H1 (cell line): ENCODE data around the gene AQP4. TPM values are rescaled to one million over a fixed set of nuclear protein-coding genes. Genes with fewer than 3 reads are reported as not detected.

ENCODE experiments used
- CTCF ChIA-PET: fragments of 300-600 bp; sonication (Branson Sonifier 250); formaldehyde crosslinking; loops from one replicate; lab custom pipeline; 2021; ENCODE audit not compliant: partially characterized antibody; lab: Charles Lee
- POLR2A ChIA-PET: fragments of 300-600 bp; sonication (Branson Sonifier 250); formaldehyde crosslinking; loops from one replicate; lab custom pipeline; 2021; ENCODE audit warnings: inconsistent platforms; ENCODE audit not compliant: partially characterized antibody; lab: Charles Lee
- DNase-seq, 2 experiments: peaks; one replicate each; pipeline versions ENCODE4 v3.0.0 to v3.0.0-alpha.2; 2010 to 2022; ENCODE audit warnings: low spot score in 2 of 2, low read depth in 1 of 2, mixed read lengths in 1 of 2
- FAIRE-seq: peaks from 2 replicates; lab custom pipeline; 2011; peaks lifted over from hg19 to GRCh38; lab: Jason Lieb, UNC
- H2AFZ ChIP-seq: 2 replicates; pipeline ENCODE4 v1.8.1; 2012; ENCODE audit warnings: low read length, inconsistent platforms
- H2AK5ac ChIP-seq: 2 replicates; pipeline ENCODE4 v1.6.1; 2013; ENCODE audit warnings: low read depth, low read length
- H2BK120ac ChIP-seq: replicated peaks from 2 replicates; pipeline ENCODE3; 2013; ENCODE audit warnings: low read depth, low read length, inconsistent platforms
- H2BK12ac ChIP-seq: 2 replicates; pipeline ENCODE4 v1.6.1; 2013; ENCODE audit warnings: low read depth, low read length
- H2BK15ac ChIP-seq: 2 replicates; pipeline ENCODE4 v1.6.1; 2013; ENCODE audit warnings: low read length
- H2BK20ac ChIP-seq: 2 replicates; pipeline ENCODE4 v1.6.1; 2013; ENCODE audit warnings: low read length
- H2BK5ac ChIP-seq: 2 replicates; pipeline ENCODE4 v1.6.1; 2013; ENCODE audit warnings: low read depth, low read length
- H3K14ac ChIP-seq: 2 replicates; pipeline ENCODE4 v1.6.1; 2013; ENCODE audit warnings: inconsistent platforms; ENCODE audit not compliant: insufficient read length
- H3K18ac ChIP-seq: 2 replicates; pipeline ENCODE4 v1.6.1; 2013; ENCODE audit warnings: low read length; ENCODE audit errors: extremely low read depth
- H3K23ac ChIP-seq: 2 replicates; pipeline ENCODE4 v1.6.1; 2013; ENCODE audit warnings: inconsistent platforms; ENCODE audit not compliant: insufficient read length
- H3K23me2 ChIP-seq: 2 replicates; pipeline ENCODE4 v1.6.1; 2013; ENCODE audit warnings: low read depth, low read length
- H3K27ac ChIP-seq: 2 replicates; pipeline ENCODE4 v1.6.1; 2011; ENCODE audit warnings: low read depth, low read length, inconsistent platforms
- H3K27me3 ChIP-seq, 4 experiments: replicated peaks in 1 of 4; 1 replicate in 1 of 4; 2 replicates in 3 of 4; pipeline versions ENCODE4 v1.6.1 to v1.8.1; 2011 to 2013; ENCODE audit warnings: low read length in 3 of 4, mild to moderate bottlenecking in 3 of 4, inconsistent platforms in 2 of 4, mixed read lengths in 2 of 4, moderate library complexity in 1 of 4; ENCODE audit not compliant: control insufficient read depth in 3 of 4, insufficient read depth in 3 of 4; ENCODE audit errors: extremely low read depth in 1 of 4
- H3K36me3 ChIP-seq, 4 experiments: 2 replicates each; pipeline versions ENCODE4 v1.6.1 to v1.8.1; 2011 to 2013; ENCODE audit warnings: mild to moderate bottlenecking in 4 of 4, low read length in 3 of 4, moderate library complexity in 2 of 4, control low read depth in 1 of 4, inconsistent platforms in 1 of 4; ENCODE audit not compliant: insufficient read depth in 4 of 4, control insufficient read depth in 2 of 4
- H3K4ac ChIP-seq: replicated peaks from 2 replicates; pipeline ENCODE3; 2013; ENCODE audit warnings: low read length, low read depth, mixed read lengths, inconsistent platforms; ENCODE audit not compliant: insufficient read length
- H3K4me1 ChIP-seq, 4 experiments: replicated peaks in 1 of 4; 1 replicate in 1 of 4; 2 replicates in 3 of 4; pipeline versions ENCODE4 v1.6.1 to v1.8.1; 2011 to 2013; ENCODE audit warnings: low read length in 3 of 4, inconsistent platforms in 2 of 4, mixed read lengths in 1 of 4; ENCODE audit not compliant: insufficient read depth in 4 of 4, control insufficient read depth in 3 of 4
- H3K4me2 ChIP-seq, 2 experiments: 2 replicates each; pipeline versions ENCODE4 v1.6.1 to v1.8.1; 2011 to 2013; ENCODE audit warnings: low read depth in 2 of 2, low read length in 2 of 2, control low read depth in 1 of 2, inconsistent platforms in 1 of 2, mild to moderate bottlenecking in 1 of 2; ENCODE audit not compliant: insufficient read depth in 1 of 2
- H3K4me3 ChIP-seq, 4 experiments: fragments of 200-600, 300-600 bp in 1 of 4; sonication (generic), shearing (Covaris generic), sonication (Bioruptor Twin) in 1 of 4; 2 replicates each; pipeline versions ENCODE4 v1.5.1 to v1.8.1; 2011 to 2016; ENCODE audit warnings: low read length in 4 of 4, low read depth in 3 of 4, control low read depth in 2 of 4, inconsistent platforms in 2 of 4, mild to moderate bottlenecking in 2 of 4, mixed read lengths in 1 of 4, moderate library complexity in 1 of 4; ENCODE audit not compliant: insufficient read depth in 2 of 4; ENCODE audit errors: extremely low read depth in 1 of 4
- H3K56ac ChIP-seq: replicated peaks from 2 replicates; pipeline ENCODE3; 2013; ENCODE audit warnings: low read depth, mild to moderate bottlenecking, mixed read lengths, low read length, inconsistent platforms; ENCODE audit not compliant: insufficient read length
- H3K79me1 ChIP-seq: 2 replicates; pipeline ENCODE4 v1.6.1; 2013; ENCODE audit warnings: low read depth, low read length, control low read depth
- H3K79me2 ChIP-seq, 2 experiments: 2 replicates each; pipeline versions ENCODE4 v1.6.1 to v1.8.1; 2012 to 2013; ENCODE audit warnings: low read length in 2 of 2, mild to moderate bottlenecking in 2 of 2, inconsistent platforms in 1 of 2; ENCODE audit not compliant: insufficient read depth in 2 of 2, control insufficient read depth in 1 of 2
- H3K9ac ChIP-seq, 4 experiments: replicated peaks in 1 of 4; 1 replicate in 1 of 4; 2 replicates in 3 of 4; pipeline versions ENCODE4 v1.6.1 to v1.8.1; 2011 to 2013; ENCODE audit warnings: low read depth in 3 of 4, low read length in 3 of 4, control low read depth in 2 of 4, mild to moderate bottlenecking in 2 of 4, moderate library complexity in 2 of 4, inconsistent platforms in 1 of 4; ENCODE audit errors: extremely low read depth in 1 of 4
- H3K9me3 ChIP-seq, 2 experiments: 2 replicates each; pipeline versions ENCODE4 v1.6.1 to v1.8.1; 2012 to 2013; ENCODE audit warnings: mild to moderate bottlenecking in 2 of 2, moderate library complexity in 2 of 2, control low read depth in 1 of 2, inconsistent platforms in 1 of 2, low read depth in 1 of 2, low read length in 1 of 2, mixed read lengths in 1 of 2; ENCODE audit not compliant: insufficient read depth in 2 of 2
- H4K20me1 ChIP-seq, 2 experiments: replicated peaks in 1 of 2; 2 replicates each; pipeline versions ENCODE3 to v1.8.1; 2011 to 2013; ENCODE audit warnings: inconsistent platforms in 2 of 2, low read length in 2 of 2, mild to moderate bottlenecking in 1 of 2; ENCODE audit not compliant: insufficient read depth in 2 of 2, control insufficient read depth in 1 of 2
- H4K5ac ChIP-seq: 2 replicates; pipeline ENCODE4 v1.6.1; 2013; ENCODE audit warnings: low read length, low read depth, mixed read lengths, inconsistent platforms; ENCODE audit not compliant: insufficient read length
- H4K8ac ChIP-seq: 2 replicates; pipeline ENCODE4 v1.8.0; 2013; ENCODE audit warnings: mild to moderate bottlenecking, moderate library complexity, low read length, inconsistent platforms; ENCODE audit not compliant: insufficient read depth; ENCODE audit errors: extremely low read depth
- H4K91ac ChIP-seq: replicated peaks from 2 replicates; pipeline ENCODE3; 2013; ENCODE audit warnings: low read length, mixed read lengths, inconsistent platforms; ENCODE audit not compliant: insufficient read length
- BACH1 ChIP-seq: IDR thresholded peaks from 2 replicates; pipeline ENCODE4 v1.6.1; 2012; ENCODE audit warnings: low read length, improper control_type of control experiment
- CBX5 ChIP-seq: fragments of 300-800, 300-1000 bp; sonication (generic); IDR thresholded peaks from 2 replicates; pipeline ENCODE4 v1.7.1; 2016; ENCODE audit warnings: antibody characterized with exemption, low read length, low read depth
- GABPA ChIP-seq: IDR thresholded peaks from 2 replicates; pipeline ENCODE4 v1.6.1; 2011; ENCODE audit warnings: mild to moderate bottlenecking, low read length, moderate library complexity, borderline replicate concordance; ENCODE audit not compliant: insufficient read depth
- KDM5A ChIP-seq: fragments of 200-600 bp; IDR thresholded peaks from 2 replicates; pipeline ENCODE4 v1.7.1; 2012; ENCODE audit warnings: mild to moderate bottlenecking, low read length, inconsistent platforms, mixed read lengths
- MAFK ChIP-seq: IDR thresholded peaks from 2 replicates; pipeline ENCODE4 v1.6.1; 2012; ENCODE audit warnings: low read depth, mild to moderate bottlenecking, improper control_type of control experiment, low read length
- RAD21 ChIP-seq, 2 experiments: IDR thresholded peaks in 1 of 2; conservative IDR thresholded peaks in 1 of 2; 2 replicates each; pipeline ENCODE4 v1.6.1; 2011; ENCODE audit warnings: low read depth in 2 of 2, low read length in 2 of 2, improper control_type of control experiment in 1 of 2, inconsistent platforms in 1 of 2, mild to moderate bottlenecking in 1 of 2, moderate library complexity in 1 of 2
- RBBP5 ChIP-seq: IDR thresholded peaks from 2 replicates; pipeline ENCODE4 v1.7.1; 2012; ENCODE audit warnings: low read depth, mild to moderate bottlenecking, inconsistent platforms, low read length, moderate library complexity, borderline replicate concordance
- RNF2 ChIP-seq: fragments of 200-900, 300-1000 bp; sonication (generic); IDR thresholded peaks from 2 replicates; pipeline ENCODE4 v1.7.1; 2016; ENCODE audit warnings: borderline replicate concordance, low read depth, mild to moderate bottlenecking, antibody characterized with exemption, low read length; ENCODE audit not compliant: poor library complexity, severe bottlenecking; ENCODE audit errors: missing control alignments
- SIRT6 ChIP-seq: IDR thresholded peaks from one replicate; pipeline ENCODE4 v1.7.1; 2012; ENCODE audit warnings: low read length, inconsistent platforms
- TEAD4 ChIP-seq: IDR thresholded peaks from 2 replicates; pipeline ENCODE4 v1.6.1; 2012; ENCODE audit warnings: low read depth, low read length, inconsistent platforms, mixed read lengths
- USF2 ChIP-seq: IDR thresholded peaks from 2 replicates; pipeline ENCODE4 v1.6.1; 2011; ENCODE audit warnings: low read length, improper control_type of control experiment
- WGBS, 2 experiments: shearing (Covaris generic) in 1 of 2; methylation state at CpG; one replicate each; pipeline versions ENCODE4 v1.1.6 to v1.1.7; 2013 to 2015; ENCODE audit warnings: low lambda C conversion rate in 2 of 2, mixed read lengths in 2 of 2, inconsistent platforms in 1 of 2, low coverage in 1 of 2, missing lambda C conversion rate in 1 of 2; ENCODE audit not compliant: insufficient replicate concordance in 2 of 2, insufficient coverage in 1 of 2, insufficient read length in 1 of 2; ENCODE audit errors: extremely low coverage in 1 of 2, missing lambda C conversion rate in 1 of 2; 5-methylcytosine and 5-hydroxymethylcytosine counted together
- polyA plus RNA-seq, 7 experiments: library from polyadenylated mRNA; depleted of rRNA in 3 of 7; stranded (reverse) in 5 of 7; unstranded in 2 of 7; fragments of >200 nt in 5 of 7; fragments of 200-250 nt in 2 of 7; gene quantifications; 1 replicate in 5 of 7; 2 replicates in 1 of 7; 4 replicates in 1 of 7; pipeline versions ENCODE4 v1.2.1 to v1.2.3, GENCODE V29; 2011 to 2013; ENCODE audit warnings: missing spikeins in 2 of 7, mixed read lengths in 2 of 7
- total RNA-seq: library from RNA; stranded (reverse); fragmentation: NEBNext Ultra II Directional; extraction: Animal tissue kit (Norgen Biotek cat#: 25700); gene quantifications from 2 replicates; pipeline ENCODE4 v1.2.1, GENCODE V29; 2021
- TF ChIP-seq, protein P1 (sequence below): IDR thresholded peaks from 2 replicates; pipeline ENCODE4 v1.6.1; 2011; ENCODE audit warnings: low read depth, mild to moderate bottlenecking, low read length; ENCODE audit not compliant: insufficient read depth

The AQP4 gene
- total and polyA plus RNA-seq, 2 of the 8 experiments (the other 6 are each of a cell fraction or from before 2014, with no cell fraction given), result 2.2 to 2.8 TPM

DNA sequence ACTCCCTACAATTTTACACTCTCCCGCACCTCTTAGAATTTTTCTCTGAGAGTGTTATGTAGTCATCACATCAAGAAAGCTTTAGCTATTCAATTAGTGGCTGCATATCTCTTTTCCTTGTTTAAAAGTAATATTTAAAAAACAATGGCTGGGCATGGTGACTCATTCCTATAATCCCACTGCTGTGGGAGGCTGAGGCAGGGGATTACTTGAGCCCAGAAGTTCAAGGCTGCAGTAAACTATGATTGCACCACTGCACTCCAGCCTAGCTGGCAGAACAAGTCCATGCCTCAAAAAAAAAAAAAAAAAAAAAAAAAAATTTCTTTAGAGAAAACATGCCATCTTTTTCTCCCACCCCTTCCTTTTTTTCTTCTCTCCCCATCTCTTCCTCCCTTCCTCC lies 44.3 kb downstream of the AQP4 start:
- Histone ChIP-seq H3K9ac (no peak overlapping the region), H3K14ac (no peak overlapping the region), H4K5ac (no peak overlapping the region), H3K27me3 (no peaks in the 10 kb centered on the region), H3K23ac (no peak overlapping the region), H3K4me2 (no peak overlapping the region), H4K91ac (no peak overlapping the region), H2AFZ (no peak overlapping the region), H2AK5ac (no peak overlapping the region), H3K79me1 (no peaks in the 10 kb centered on the region), H3K56ac (no peak overlapping the region), H3K4me1 (0 out of 7 replicates have a peak, but pooled peaks cover 0 to 3% (median 0%) of the 10 kb centered on the region in 4 experiments), H2BK15ac (no peak overlapping the region), H2BK120ac (no peak overlapping the region), H2BK20ac (no peak overlapping the region), H2BK5ac (no peak overlapping the region), H3K36me3 (no peaks in the 10 kb centered on the region), H3K9me3 (no peaks in the 10 kb centered on the region), H3K27ac (no peak overlapping the region), H3K23me2 (no peaks in the 10 kb centered on the region), H4K8ac (no peak overlapping the region), H3K18ac (no peak overlapping the region), H3K4ac (no peak overlapping the region), H3K4me3 (no peak overlapping the region), H2BK12ac (no peak overlapping the region), H4K20me1 (no peaks in the 10 kb centered on the region), H3K79me2 (no peaks in the 10 kb centered on the region)
- FAIRE-seq (no peak), DNase-seq (no peak)
- ChIA-PET CTCF (no interaction called here), POLR2A (no interaction called here)
- WGBS, 2 experiments, result 92% methylated on average over 1 of the region's 1 CpG; no CpG with 5 or more reads in 1 of the 2 experiments
- no peak for TF ChIP-seq USF2
- no peak for TF ChIP-seq TEAD4
- TF ChIP-seq RNF2, result no peak
- no peak for TF ChIP-seq RBBP5
- no peak for TF ChIP-seq BACH1
- TF ChIP-seq, protein P1, sequence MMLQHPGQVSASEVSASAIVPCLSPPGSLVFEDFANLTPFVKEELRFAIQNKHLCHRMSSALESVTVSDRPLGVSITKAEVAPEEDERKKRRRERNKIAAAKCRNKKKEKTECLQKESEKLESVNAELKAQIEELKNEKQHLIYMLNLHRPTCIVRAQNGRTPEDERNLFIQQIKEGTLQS, result no peak
- no peak for TF ChIP-seq GABPA
- no peak for TF ChIP-seq MAFK
- TF ChIP-seq RAD21 (IDR thresholded peaks at IDR 0.05 in 1 of 2, conservative IDR thresholded peaks at IDR 0.05 in 1 of 2; ENCODE audit: low read depth in 2 of 2, low read length in 2 of 2), result no peak
- TF ChIP-seq KDM5A, result no peak
- TF ChIP-seq SIRT6, result no peak
- no peak for TF ChIP-seq CBX5
